H1 (cell line): ENCODE results near the gene ARL5A. TPM values are rescaled to one million over a fixed set of nuclear protein-coding genes. Genes with fewer than 3 reads are reported as not detected.

ENCODE experiments used
- CTCF ChIA-PET: fragments of 300-600 bp; sonication (Branson Sonifier 250); formaldehyde crosslinking; loops from one replicate; lab custom pipeline; 2021; ENCODE audit not compliant: partially characterized antibody; lab: Charles Lee
- POLR2A ChIA-PET: fragments of 300-600 bp; sonication (Branson Sonifier 250); formaldehyde crosslinking; loops from one replicate; lab custom pipeline; 2021; ENCODE audit warnings: inconsistent platforms; ENCODE audit not compliant: partially characterized antibody; lab: Charles Lee
- DNase-seq, 2 experiments: peaks; one replicate each; pipeline versions ENCODE4 v3.0.0 to v3.0.0-alpha.2; 2010 to 2022; ENCODE audit warnings: low spot score in 2 of 2, low read depth in 1 of 2, mixed read lengths in 1 of 2
- FAIRE-seq: peaks from 2 replicates; lab custom pipeline; 2011; peaks lifted over from hg19 to GRCh38; lab: Jason Lieb, UNC
- H2AFZ ChIP-seq: 2 replicates; pipeline ENCODE4 v1.8.1; 2012; ENCODE audit warnings: low read length, inconsistent platforms
- H2AK5ac ChIP-seq: 2 replicates; pipeline ENCODE4 v1.6.1; 2013; ENCODE audit warnings: low read depth, low read length
- H2BK120ac ChIP-seq: replicated peaks from 2 replicates; pipeline ENCODE3; 2013; ENCODE audit warnings: low read depth, low read length, inconsistent platforms
- H2BK12ac ChIP-seq: 2 replicates; pipeline ENCODE4 v1.6.1; 2013; ENCODE audit warnings: low read depth, low read length
- H2BK15ac ChIP-seq: 2 replicates; pipeline ENCODE4 v1.6.1; 2013; ENCODE audit warnings: low read length
- H2BK20ac ChIP-seq: 2 replicates; pipeline ENCODE4 v1.6.1; 2013; ENCODE audit warnings: low read length
- H2BK5ac ChIP-seq: 2 replicates; pipeline ENCODE4 v1.6.1; 2013; ENCODE audit warnings: low read depth, low read length
- H3K14ac ChIP-seq: 2 replicates; pipeline ENCODE4 v1.6.1; 2013; ENCODE audit warnings: inconsistent platforms; ENCODE audit not compliant: insufficient read length
- H3K18ac ChIP-seq: 2 replicates; pipeline ENCODE4 v1.6.1; 2013; ENCODE audit warnings: low read length; ENCODE audit errors: extremely low read depth
- H3K23ac ChIP-seq: 2 replicates; pipeline ENCODE4 v1.6.1; 2013; ENCODE audit warnings: inconsistent platforms; ENCODE audit not compliant: insufficient read length
- H3K23me2 ChIP-seq: 2 replicates; pipeline ENCODE4 v1.6.1; 2013; ENCODE audit warnings: low read depth, low read length
- H3K27ac ChIP-seq: 2 replicates; pipeline ENCODE4 v1.6.1; 2011; ENCODE audit warnings: low read depth, low read length, inconsistent platforms
- H3K27me3 ChIP-seq, 4 experiments: replicated peaks in 1 of 4; 1 replicate in 1 of 4; 2 replicates in 3 of 4; pipeline versions ENCODE4 v1.6.1 to v1.8.1; 2011 to 2013; ENCODE audit warnings: low read length in 3 of 4, mild to moderate bottlenecking in 3 of 4, inconsistent platforms in 2 of 4, mixed read lengths in 2 of 4, moderate library complexity in 1 of 4; ENCODE audit not compliant: control insufficient read depth in 3 of 4, insufficient read depth in 3 of 4; ENCODE audit errors: extremely low read depth in 1 of 4
- H3K36me3 ChIP-seq, 4 experiments: 2 replicates each; pipeline versions ENCODE4 v1.6.1 to v1.8.1; 2011 to 2013; ENCODE audit warnings: mild to moderate bottlenecking in 4 of 4, low read length in 3 of 4, moderate library complexity in 2 of 4, control low read depth in 1 of 4, inconsistent platforms in 1 of 4; ENCODE audit not compliant: insufficient read depth in 4 of 4, control insufficient read depth in 2 of 4
- H3K4ac ChIP-seq: replicated peaks from 2 replicates; pipeline ENCODE3; 2013; ENCODE audit warnings: low read length, low read depth, mixed read lengths, inconsistent platforms; ENCODE audit not compliant: insufficient read length
- H3K4me1 ChIP-seq, 4 experiments: replicated peaks in 1 of 4; 1 replicate in 1 of 4; 2 replicates in 3 of 4; pipeline versions ENCODE4 v1.6.1 to v1.8.1; 2011 to 2013; ENCODE audit warnings: low read length in 3 of 4, inconsistent platforms in 2 of 4, mixed read lengths in 1 of 4; ENCODE audit not compliant: insufficient read depth in 4 of 4, control insufficient read depth in 3 of 4
- H3K4me2 ChIP-seq, 2 experiments: 2 replicates each; pipeline versions ENCODE4 v1.6.1 to v1.8.1; 2011 to 2013; ENCODE audit warnings: low read depth in 2 of 2, low read length in 2 of 2, control low read depth in 1 of 2, inconsistent platforms in 1 of 2, mild to moderate bottlenecking in 1 of 2; ENCODE audit not compliant: insufficient read depth in 1 of 2
- H3K4me3 ChIP-seq, 4 experiments: fragments of 200-600, 300-600 bp in 1 of 4; sonication (generic), shearing (Covaris generic), sonication (Bioruptor Twin) in 1 of 4; 2 replicates each; pipeline versions ENCODE4 v1.5.1 to v1.8.1; 2011 to 2016; ENCODE audit warnings: low read length in 4 of 4, low read depth in 3 of 4, control low read depth in 2 of 4, inconsistent platforms in 2 of 4, mild to moderate bottlenecking in 2 of 4, mixed read lengths in 1 of 4, moderate library complexity in 1 of 4; ENCODE audit not compliant: insufficient read depth in 2 of 4; ENCODE audit errors: extremely low read depth in 1 of 4
- H3K56ac ChIP-seq: replicated peaks from 2 replicates; pipeline ENCODE3; 2013; ENCODE audit warnings: low read depth, mild to moderate bottlenecking, mixed read lengths, low read length, inconsistent platforms; ENCODE audit not compliant: insufficient read length
- H3K79me1 ChIP-seq: 2 replicates; pipeline ENCODE4 v1.6.1; 2013; ENCODE audit warnings: low read depth, low read length, control low read depth
- H3K79me2 ChIP-seq, 2 experiments: 2 replicates each; pipeline versions ENCODE4 v1.6.1 to v1.8.1; 2012 to 2013; ENCODE audit warnings: low read length in 2 of 2, mild to moderate bottlenecking in 2 of 2, inconsistent platforms in 1 of 2; ENCODE audit not compliant: insufficient read depth in 2 of 2, control insufficient read depth in 1 of 2
- H3K9ac ChIP-seq, 4 experiments: replicated peaks in 1 of 4; 1 replicate in 1 of 4; 2 replicates in 3 of 4; pipeline versions ENCODE4 v1.6.1 to v1.8.1; 2011 to 2013; ENCODE audit warnings: low read depth in 3 of 4, low read length in 3 of 4, control low read depth in 2 of 4, mild to moderate bottlenecking in 2 of 4, moderate library complexity in 2 of 4, inconsistent platforms in 1 of 4; ENCODE audit errors: extremely low read depth in 1 of 4
- H3K9me3 ChIP-seq, 2 experiments: 2 replicates each; pipeline versions ENCODE4 v1.6.1 to v1.8.1; 2012 to 2013; ENCODE audit warnings: mild to moderate bottlenecking in 2 of 2, moderate library complexity in 2 of 2, control low read depth in 1 of 2, inconsistent platforms in 1 of 2, low read depth in 1 of 2, low read length in 1 of 2, mixed read lengths in 1 of 2; ENCODE audit not compliant: insufficient read depth in 2 of 2
- H4K20me1 ChIP-seq, 2 experiments: replicated peaks in 1 of 2; 2 replicates each; pipeline versions ENCODE3 to v1.8.1; 2011 to 2013; ENCODE audit warnings: inconsistent platforms in 2 of 2, low read length in 2 of 2, mild to moderate bottlenecking in 1 of 2; ENCODE audit not compliant: insufficient read depth in 2 of 2, control insufficient read depth in 1 of 2
- H4K5ac ChIP-seq: 2 replicates; pipeline ENCODE4 v1.6.1; 2013; ENCODE audit warnings: low read length, low read depth, mixed read lengths, inconsistent platforms; ENCODE audit not compliant: insufficient read length
- H4K8ac ChIP-seq: 2 replicates; pipeline ENCODE4 v1.8.0; 2013; ENCODE audit warnings: mild to moderate bottlenecking, moderate library complexity, low read length, inconsistent platforms; ENCODE audit not compliant: insufficient read depth; ENCODE audit errors: extremely low read depth
- H4K91ac ChIP-seq: replicated peaks from 2 replicates; pipeline ENCODE3; 2013; ENCODE audit warnings: low read length, mixed read lengths, inconsistent platforms; ENCODE audit not compliant: insufficient read length
- ASH2L ChIP-seq: fragments of 200-600, 300-600 bp; sonication (generic); IDR thresholded peaks from one replicate; pipeline ENCODE4 v1.7.1; 2017; ENCODE audit warnings: low read length
- ATF2 ChIP-seq: IDR thresholded peaks from 2 replicates; pipeline ENCODE4 v1.6.1; 2012; ENCODE audit warnings: low read length, inconsistent platforms
- BCL11A ChIP-seq, 2 experiments: IDR thresholded peaks; one replicate each; pipeline ENCODE4 v1.6.1; 2011; ENCODE audit warnings: low read depth in 2 of 2, low read length in 2 of 2, mild to moderate bottlenecking in 2 of 2
- CREB1 ChIP-seq: IDR thresholded peaks from 2 replicates; pipeline ENCODE4 v1.6.1; 2012; ENCODE audit warnings: inconsistent platforms
- FOSL1 ChIP-seq: IDR thresholded peaks from 2 replicates; pipeline ENCODE4 v1.6.1; 2011; ENCODE audit warnings: mild to moderate bottlenecking, low read depth, low read length, moderate library complexity; ENCODE audit not compliant: insufficient read depth
- KDM1A ChIP-seq: fragments of 200-600, 300-600 bp; sonication (generic); IDR thresholded peaks from 2 replicates; pipeline ENCODE4 v1.7.1; 2016; ENCODE audit warnings: mild to moderate bottlenecking, low read length, borderline replicate concordance
- NRF1 ChIP-seq: IDR thresholded peaks from 2 replicates; pipeline ENCODE4 v1.6.1; 2011; ENCODE audit warnings: mild to moderate bottlenecking, low read depth, low read length, improper control_type of control experiment
- POLR2AphosphoS5 ChIP-seq: IDR thresholded peaks from 2 replicates; pipeline ENCODE4 v1.6.1; 2011; ENCODE audit warnings: low read depth, low read length
- SIN3A ChIP-seq, 2 experiments: IDR thresholded peaks in 1 of 2; conservative IDR thresholded peaks in 1 of 2; 2 replicates each; pipeline ENCODE4 v1.6.1; 2011 to 2012; ENCODE audit warnings: low read length in 2 of 2, improper control_type of control experiment in 1 of 2, low read depth in 1 of 2, mild to moderate bottlenecking in 1 of 2
- SIRT6 ChIP-seq: IDR thresholded peaks from one replicate; pipeline ENCODE4 v1.7.1; 2012; ENCODE audit warnings: low read length, inconsistent platforms
- SRF ChIP-seq: IDR thresholded peaks from 2 replicates; pipeline ENCODE4 v1.6.1; 2011; ENCODE audit warnings: mild to moderate bottlenecking, low read depth, low read length, moderate library complexity
- SUZ12 ChIP-seq: fragments of 200-600 bp; sonication (generic); IDR thresholded peaks from 2 replicates; pipeline ENCODE4 v1.6.1; 2012; ENCODE audit warnings: mild to moderate bottlenecking, inconsistent platforms, low read length, moderate library complexity, mixed read lengths
- YY1 ChIP-seq: IDR thresholded peaks from 2 replicates; pipeline ENCODE4 v1.6.1; 2011; ENCODE audit warnings: low read depth, mild to moderate bottlenecking, low read length
- WGBS, 2 experiments: shearing (Covaris generic) in 1 of 2; methylation state at CpG; one replicate each; pipeline versions ENCODE4 v1.1.6 to v1.1.7; 2013 to 2015; ENCODE audit warnings: low lambda C conversion rate in 2 of 2, mixed read lengths in 2 of 2, inconsistent platforms in 1 of 2, low coverage in 1 of 2, missing lambda C conversion rate in 1 of 2; ENCODE audit not compliant: insufficient replicate concordance in 2 of 2, insufficient coverage in 1 of 2, insufficient read length in 1 of 2; ENCODE audit errors: extremely low coverage in 1 of 2, missing lambda C conversion rate in 1 of 2; 5-methylcytosine and 5-hydroxymethylcytosine counted together
- polyA plus RNA-seq, 7 experiments: library from polyadenylated mRNA; depleted of rRNA in 3 of 7; stranded (reverse) in 5 of 7; unstranded in 2 of 7; fragments of >200 nt in 5 of 7; fragments of 200-250 nt in 2 of 7; gene quantifications; 1 replicate in 5 of 7; 2 replicates in 1 of 7; 4 replicates in 1 of 7; pipeline versions ENCODE4 v1.2.1 to v1.2.3, GENCODE V29; 2011 to 2013; ENCODE audit warnings: missing spikeins in 2 of 7, mixed read lengths in 2 of 7
- total RNA-seq: library from RNA; stranded (reverse); fragmentation: NEBNext Ultra II Directional; extraction: Animal tissue kit (Norgen Biotek cat#: 25700); gene quantifications from 2 replicates; pipeline ENCODE4 v1.2.1, GENCODE V29; 2021

Gene ARL5A
- total and polyA plus RNA-seq, 2 of the 8 experiments (the other 6 are each of a cell fraction or from before 2014, with no cell fraction given): 12.6 to 86.3 TPM

- Histone ChIP-seq H3K4me1 (no peaks in the 10 kb centered on the region), H3K4me2 (no peak overlapping the region), H4K91ac (no peak overlapping the region), H3K23ac (no peak overlapping the region), H2BK12ac (no peak overlapping the region), H2AK5ac (no peak overlapping the region), H2BK5ac (no peak overlapping the region), H3K56ac (no peak overlapping the region), H3K9ac (no peak overlapping the region), H2AFZ (no peak overlapping the region), H3K4me3 (no peak overlapping the region), H3K27ac (no peak overlapping the region), H3K18ac (no peak overlapping the region), H3K36me3 (no peaks in the 10 kb centered on the region), H4K8ac (no peak overlapping the region), H4K20me1 (no peaks in the 10 kb centered on the region), H3K14ac (no peak overlapping the region), H3K4ac (no peak overlapping the region), H2BK120ac (no peak overlapping the region), H3K27me3 (no peaks in the 10 kb centered on the region), H3K79me1 (no peaks in the 10 kb centered on the region), H3K9me3 (no peaks in the 10 kb centered on the region), H4K5ac (no peak overlapping the region), H2BK20ac (no peak overlapping the region), H3K79me2 (no peaks in the 10 kb centered on the region), H3K23me2 (no peaks in the 10 kb centered on the region), H2BK15ac (no peak overlapping the region)
- ChIA-PET POLR2A (no interaction called here), CTCF (no interaction called here)
- no peak for FAIRE-seq
- 84% methylated on average over 6 of the region's 6 CpGs; no CpG with 5 or more reads in 1 of the 2 experiments for WGBS, 2 experiments
- no peak for DNase-seq
- TF ChIP-seq SIN3A (conservative IDR thresholded peaks at IDR 0.05 in 1 of 2, IDR thresholded peaks at IDR 0.05 in 1 of 2; ENCODE audit: low read depth in 1 of 2, low read length in 2 of 2): no peak
- TF ChIP-seq BCL11A (IDR thresholded peaks at IDR 0.05; ENCODE audit: low read depth in 2 of 2, low read length in 2 of 2): no peak
- no peak for TF ChIP-seq CREB1
- TF ChIP-seq SUZ12: no peak
- no peak for TF ChIP-seq ASH2L
- TF ChIP-seq YY1: no peak
- TF ChIP-seq KDM1A: no peak
- TF ChIP-seq POLR2AphosphoS5: no peak
- no peak for TF ChIP-seq FOSL1
- no peak for TF ChIP-seq SIRT6
- TF ChIP-seq ATF2: no peak
- no peak for TF ChIP-seq NRF1
- no peak for TF ChIP-seq SRF
Measured at GRCh38 chr2:151844211-151844896, 16.1 kb upstream of the ARL5A start.
